HepG2 (cell line): ENCODE measurements around the gene CLDN5. TPM values are rescaled to one million over a fixed set of nuclear protein-coding genes. Genes with fewer than 3 reads are reported as not detected.

Source experiments
- FOSL2 ChIP-seq: sonication (generic); formaldehyde crosslinking; IDR thresholded peaks from 2 replicates; pipeline ENCODE4 v1.4.0; 2020; ENCODE audit warnings: missing genetic modification reagents
- MIER3 ChIP-seq: IDR thresholded peaks from 2 replicates; pipeline ENCODE4 v1.6.1; 2016; ENCODE audit warnings: missing compliant biosample characterization, borderline replicate concordance
- RCOR2 ChIP-seq: IDR thresholded peaks from 2 replicates; pipeline ENCODE4 v1.6.1; 2016; ENCODE audit warnings: missing biosample characterization, missing genetic modification reagents
- RFXAP ChIP-seq: sonication (generic); formaldehyde crosslinking; IDR thresholded peaks from 2 replicates; pipeline ENCODE4 v1.4.0; 2020; ENCODE audit warnings: missing genetic modification reagents, borderline replicate concordance
- SETDB1 ChIP-seq: sonication (generic); formaldehyde crosslinking; IDR thresholded peaks from 2 replicates; pipeline ENCODE4 v1.5.1; 2020; ENCODE audit warnings: missing genetic modification reagents, mild to moderate bottlenecking, borderline replicate concordance
- SMYD3 ChIP-seq: sonication (generic); formaldehyde crosslinking; IDR thresholded peaks from 2 replicates; pipeline ENCODE4 v1.8.1; 2023; ENCODE audit warnings: mild to moderate bottlenecking, missing genetic modification reagents
- THAP11 ChIP-seq: IDR thresholded peaks from 2 replicates; pipeline ENCODE4 v1.6.1; 2016; ENCODE audit warnings: missing biosample characterization, missing genetic modification reagents
- THYN1 ChIP-seq: sonication (generic); formaldehyde crosslinking; IDR thresholded peaks from 2 replicates; pipeline ENCODE4 v1.8.1; 2023; ENCODE audit warnings: low read depth, mild to moderate bottlenecking, moderate library complexity, missing genetic modification reagents, borderline replicate concordance
- ZMAT3 ChIP-seq: sonication (generic); formaldehyde crosslinking; conservative IDR thresholded peaks from 2 replicates; pipeline ENCODE4 v1.7.0; 2021; ENCODE audit warnings: missing genetic modification reagents
- ZNF317 ChIP-seq: sonication (generic); formaldehyde crosslinking; IDR thresholded peaks from 2 replicates; pipeline ENCODE4 v1.5.0; 2020; ENCODE audit warnings: mild to moderate bottlenecking, missing genetic modification reagents
- ZNF333 ChIP-seq: sonication (generic); formaldehyde crosslinking; IDR thresholded peaks from 2 replicates; pipeline ENCODE4 v1.4.0; 2020; ENCODE audit warnings: mild to moderate bottlenecking, missing genetic modification reagents, borderline replicate concordance
- ZNF34 ChIP-seq: sonication (generic); formaldehyde crosslinking; IDR thresholded peaks from 2 replicates; pipeline ENCODE4 v1.4.0; 2020; ENCODE audit warnings: mild to moderate bottlenecking, missing genetic modification reagents, borderline replicate concordance
- ZNF550 ChIP-seq: sonication (generic); formaldehyde crosslinking; IDR thresholded peaks from 2 replicates; pipeline ENCODE4 v1.4.0; 2020; ENCODE audit warnings: mild to moderate bottlenecking, missing genetic modification reagents, borderline replicate concordance
- ZNF615 ChIP-seq: sonication (generic); formaldehyde crosslinking; IDR thresholded peaks from 2 replicates; pipeline ENCODE4 v1.5.0; 2020; ENCODE audit warnings: mild to moderate bottlenecking, missing genetic modification reagents, borderline replicate concordance
- polyA plus RNA-seq, 8 experiments: library from polyadenylated mRNA; depleted of rRNA in 3 of 8; stranded (reverse) in 7 of 8; unstranded in 1 of 8; fragments of >200 nt; fragmentation: Illumina TruSeq in 4 of 8; extraction: Trizol in 4 of 8; gene quantifications; 2 replicates each; pipeline versions ENCODE4 v1.2.1 to v1.2.3, GENCODE V29; 2011 to 2016; ENCODE audit warnings: low read depth in 4 of 8, missing spikeins in 1 of 8, mixed read lengths in 1 of 8; ENCODE audit not compliant: insufficient read depth in 1 of 8
- total RNA-seq, 5 experiments: library from RNA; depleted of rRNA; stranded (reverse); fragments of >200 nt; fragmentation: Illumina TruSeq; extraction: Trizol; gene quantifications; 2 replicates each; pipeline ENCODE4 v1.2.3, GENCODE V29; 2016; ENCODE audit warnings: low read depth in 1 of 5
- TF ChIP-seq, protein P1 (sequence below): sonication (generic); formaldehyde crosslinking; IDR thresholded peaks from 2 replicates; pipeline ENCODE4 v1.8.1; 2023; ENCODE audit warnings: missing genetic modification reagents, inconsistent platforms, borderline replicate concordance
- TF ChIP-seq, protein P2 (sequence below): IDR thresholded peaks from 2 replicates; pipeline ENCODE4 v1.6.1; 2016; ENCODE audit warnings: low read depth
- TF ChIP-seq, protein P3 (sequence below): sonication (generic); formaldehyde crosslinking; IDR thresholded peaks from 2 replicates; pipeline ENCODE4 v1.8.1; 2022; ENCODE audit warnings: low read depth, mild to moderate bottlenecking, missing genetic modification reagents
- TF ChIP-seq, protein P4 (sequence below): sonication (generic); formaldehyde crosslinking; IDR thresholded peaks from 2 replicates; pipeline ENCODE4 v1.4.0; 2020; ENCODE audit warnings: low read depth, mild to moderate bottlenecking, missing genetic modification reagents
- TF ChIP-seq, protein P5 (sequence below): IDR thresholded peaks from 2 replicates; pipeline ENCODE4 v1.6.1; 2012; ENCODE audit warnings: low read depth, low read length, improper control_type of control experiment

CLDN5 gene
- total and polyA plus RNA-seq, 2 of the 13 experiments (the other 11 are each of a cell fraction or from before 2014, with no cell fraction given) = not detected

DNA sequence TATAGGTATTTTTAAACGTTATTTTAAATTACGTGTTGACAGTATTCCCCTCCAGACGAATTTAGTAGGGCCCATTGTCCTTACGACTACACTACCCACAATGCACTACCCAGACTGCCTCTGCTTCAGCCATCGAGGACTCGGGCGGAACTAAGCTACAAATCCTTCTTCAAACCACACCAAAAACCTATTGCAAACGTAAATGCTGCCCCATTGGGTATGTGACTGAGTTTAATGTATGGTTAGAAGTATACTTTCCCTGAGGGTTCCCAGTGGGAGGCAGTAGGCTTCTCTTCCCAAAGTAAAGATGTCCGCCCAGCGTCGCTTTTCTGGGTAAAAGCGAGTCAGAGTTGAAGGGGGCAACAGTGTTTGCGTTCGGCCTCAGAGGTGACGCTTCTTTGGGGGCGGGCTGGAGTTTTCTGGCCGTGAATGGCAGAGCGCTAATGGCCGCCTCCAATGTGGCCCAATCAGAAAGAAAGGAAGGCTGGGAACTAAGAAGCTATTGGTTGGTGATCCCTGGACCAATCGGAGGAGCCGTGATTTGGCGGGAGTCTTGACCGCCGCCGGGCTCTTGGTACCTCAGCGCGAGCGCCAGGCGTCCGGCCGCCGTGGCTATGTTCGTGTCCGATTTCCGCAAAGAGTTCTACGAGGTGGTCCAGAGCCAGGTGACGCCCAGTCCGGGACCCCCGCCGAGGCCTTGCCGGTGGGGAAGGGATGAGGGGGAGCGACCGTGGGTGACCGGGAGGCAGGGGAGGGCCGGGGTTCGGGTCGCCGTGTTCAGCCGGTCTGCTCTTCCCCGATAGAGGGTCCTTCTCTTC is 44.6 kb downstream of the CLDN5 start, which contains the start of gene CDC45 (continued):
- no peak for TF ChIP-seq ZNF550 (CRISPR knock-in tag)
- TF ChIP-seq ZNF615 = no peak
- TF ChIP-seq THAP11 (CRISPR knock-in tag) = peak; percentile 98
- no peak for TF ChIP-seq SETDB1 (CRISPR knock-in tag)
- TF ChIP-seq RCOR2 = no peak
- TF ChIP-seq, protein P1, sequence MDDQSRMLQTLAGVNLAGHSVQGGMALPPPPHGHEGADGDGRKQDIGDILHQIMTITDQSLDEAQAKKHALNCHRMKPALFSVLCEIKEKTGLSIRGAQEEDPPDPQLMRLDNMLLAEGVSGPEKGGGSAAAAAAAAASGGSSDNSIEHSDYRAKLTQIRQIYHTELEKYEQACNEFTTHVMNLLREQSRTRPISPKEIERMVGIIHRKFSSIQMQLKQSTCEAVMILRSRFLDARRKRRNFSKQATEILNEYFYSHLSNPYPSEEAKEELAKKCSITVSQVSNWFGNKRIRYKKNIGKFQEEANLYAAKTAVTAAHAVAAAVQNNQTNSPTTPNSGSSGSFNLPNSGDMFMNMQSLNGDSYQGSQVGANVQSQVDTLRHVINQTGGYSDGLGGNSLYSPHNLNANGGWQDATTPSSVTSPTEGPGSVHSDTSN (CRISPR knock-in tag) = no peak
- no peak for TF ChIP-seq FOSL2 (CRISPR knock-in tag)
- TF ChIP-seq ZNF34 (CRISPR knock-in tag) = no peak
- 0 out of 2 replicates have a peak, but pooled peaks have one; percentile 34 for TF ChIP-seq ZMAT3 (CRISPR knock-in tag)
- TF ChIP-seq SMYD3 = no peak
- no peak for TF ChIP-seq ZNF333 (CRISPR knock-in tag)
- no peak for TF ChIP-seq THYN1
- TF ChIP-seq, protein P2, sequence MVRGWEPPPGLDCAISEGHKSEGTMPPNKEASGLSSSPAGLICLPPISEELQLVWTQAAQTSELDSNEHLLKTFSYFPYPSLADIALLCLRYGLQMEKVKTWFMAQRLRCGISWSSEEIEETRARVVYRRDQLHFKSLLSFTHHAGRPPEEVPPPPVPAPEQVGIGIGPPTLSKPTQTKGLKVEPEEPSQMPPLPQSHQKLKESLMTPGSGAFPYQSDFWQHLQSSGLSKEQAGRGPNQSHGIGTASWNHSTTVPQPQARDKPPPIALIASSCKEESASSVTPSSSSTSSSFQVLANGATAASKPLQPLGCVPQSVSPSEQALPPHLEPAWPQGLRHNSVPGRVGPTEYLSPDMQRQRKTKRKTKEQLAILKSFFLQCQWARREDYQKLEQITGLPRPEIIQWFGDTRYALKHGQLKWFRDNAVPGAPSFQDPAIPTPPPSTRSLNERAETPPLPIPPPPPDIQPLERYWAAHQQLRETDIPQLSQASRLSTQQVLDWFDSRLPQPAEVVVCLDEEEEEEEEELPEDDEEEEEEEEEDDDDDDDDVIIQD (CRISPR knock-in tag) = no peak
- no peak for TF ChIP-seq ZNF317 (CRISPR knock-in tag)
- TF ChIP-seq, protein P3, sequence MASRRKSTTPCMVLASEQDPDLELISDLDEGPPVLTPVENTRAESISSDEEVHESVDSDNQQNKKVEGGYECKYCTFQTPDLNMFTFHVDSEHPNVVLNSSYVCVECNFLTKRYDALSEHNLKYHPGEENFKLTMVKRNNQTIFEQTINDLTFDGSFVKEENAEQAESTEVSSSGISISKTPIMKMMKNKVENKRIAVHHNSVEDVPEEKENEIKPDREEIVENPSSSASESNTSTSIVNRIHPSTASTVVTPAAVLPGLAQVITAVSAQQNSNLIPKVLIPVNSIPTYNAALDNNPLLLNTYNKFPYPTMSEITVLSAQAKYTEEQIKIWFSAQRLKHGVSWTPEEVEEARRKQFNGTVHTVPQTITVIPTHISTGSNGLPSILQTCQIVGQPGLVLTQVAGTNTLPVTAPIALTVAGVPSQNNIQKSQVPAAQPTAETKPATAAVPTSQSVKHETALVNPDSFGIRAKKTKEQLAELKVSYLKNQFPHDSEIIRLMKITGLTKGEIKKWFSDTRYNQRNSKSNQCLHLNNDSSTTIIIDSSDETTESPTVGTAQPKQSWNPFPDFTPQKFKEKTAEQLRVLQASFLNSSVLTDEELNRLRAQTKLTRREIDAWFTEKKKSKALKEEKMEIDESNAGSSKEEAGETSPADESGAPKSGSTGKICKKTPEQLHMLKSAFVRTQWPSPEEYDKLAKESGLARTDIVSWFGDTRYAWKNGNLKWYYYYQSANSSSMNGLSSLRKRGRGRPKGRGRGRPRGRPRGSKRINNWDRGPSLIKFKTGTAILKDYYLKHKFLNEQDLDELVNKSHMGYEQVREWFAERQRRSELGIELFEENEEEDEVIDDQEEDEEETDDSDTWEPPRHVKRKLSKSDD (CRISPR knock-in tag) = no peak
- TF ChIP-seq, protein P4, sequence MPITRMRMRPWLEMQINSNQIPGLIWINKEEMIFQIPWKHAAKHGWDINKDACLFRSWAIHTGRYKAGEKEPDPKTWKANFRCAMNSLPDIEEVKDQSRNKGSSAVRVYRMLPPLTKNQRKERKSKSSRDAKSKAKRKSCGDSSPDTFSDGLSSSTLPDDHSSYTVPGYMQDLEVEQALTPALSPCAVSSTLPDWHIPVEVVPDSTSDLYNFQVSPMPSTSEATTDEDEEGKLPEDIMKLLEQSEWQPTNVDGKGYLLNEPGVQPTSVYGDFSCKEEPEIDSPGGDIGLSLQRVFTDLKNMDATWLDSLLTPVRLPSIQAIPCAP (CRISPR knock-in tag) = no peak
- TF ChIP-seq RFXAP (CRISPR knock-in tag) = peak; percentile 66
- TF ChIP-seq, protein P5, sequence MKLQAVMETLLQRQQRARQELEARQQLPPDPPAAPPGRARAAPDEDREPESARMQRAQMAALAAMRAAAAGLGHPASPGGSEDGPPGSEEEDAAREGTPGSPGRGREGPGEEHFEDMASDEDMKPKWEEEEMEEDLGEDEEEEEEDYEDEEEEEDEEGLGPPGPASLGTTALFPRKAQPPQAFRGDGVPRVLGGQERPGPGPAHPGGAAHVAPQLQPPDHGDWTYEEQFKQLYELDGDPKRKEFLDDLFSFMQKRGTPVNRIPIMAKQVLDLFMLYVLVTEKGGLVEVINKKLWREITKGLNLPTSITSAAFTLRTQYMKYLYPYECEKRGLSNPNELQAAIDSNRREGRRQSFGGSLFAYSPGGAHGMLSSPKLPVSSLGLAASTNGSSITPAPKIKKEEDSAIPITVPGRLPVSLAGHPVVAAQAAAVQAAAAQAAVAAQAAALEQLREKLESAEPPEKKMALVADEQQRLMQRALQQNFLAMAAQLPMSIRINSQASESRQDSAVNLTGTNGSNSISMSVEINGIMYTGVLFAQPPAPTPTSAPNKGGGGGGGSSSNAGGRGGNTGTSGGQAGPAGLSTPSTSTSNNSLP = no peak
- 0 out of 2 replicates have a peak, but pooled peaks have one; percentile 23 for TF ChIP-seq MIER3
